HG03571 (cell line): Measurements from ENCODE around the gene RAB6B.

Experiments used
- ATAC-seq: cut with Tn5 transposase; IDR thresholded peaks from one replicate; pipeline ENCODE4 v1.9.1; 2021; ENCODE audit not compliant: unreplicated experiment

RAB6B gene

DNA sequence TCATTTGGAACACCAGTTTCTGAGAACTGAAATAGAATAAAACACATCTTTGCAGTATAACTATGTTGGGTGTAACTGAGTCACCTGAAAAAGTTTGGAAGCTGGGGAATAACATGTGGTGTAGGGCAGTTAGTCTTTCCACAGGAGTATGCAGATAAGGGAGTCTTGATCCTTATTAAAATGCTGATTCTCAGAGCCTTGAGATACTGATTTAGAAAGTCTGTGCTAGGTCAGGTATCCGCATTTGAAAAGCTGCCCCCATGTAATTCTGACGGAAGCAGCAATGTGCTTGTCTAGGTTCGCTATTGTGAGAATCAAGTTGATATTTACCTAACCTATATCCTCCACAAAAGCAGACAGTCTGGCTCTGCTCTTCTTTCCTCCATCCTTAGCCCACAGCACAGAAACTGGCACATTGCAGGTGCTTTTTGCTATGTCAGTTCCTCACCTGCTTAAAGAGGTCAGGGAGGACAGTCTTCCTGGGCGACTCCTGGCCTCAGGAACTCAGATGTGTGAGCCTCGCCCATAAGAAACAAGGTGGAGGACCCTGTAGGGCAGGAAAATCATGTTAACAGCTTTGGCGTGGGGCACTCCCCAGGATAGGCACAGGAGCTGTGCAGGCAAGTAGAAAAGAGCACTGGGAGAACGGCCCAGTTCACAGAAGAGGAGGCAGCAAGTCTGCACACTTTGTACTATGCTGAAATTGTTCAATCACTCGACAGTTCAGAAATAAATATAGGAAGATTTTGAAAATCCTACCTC is 117.7 kb downstream of the RAB6B start:
- ATAC-seq: no peak

GRCh38 chr3:133776794-133777438 is 118.8 kb downstream of the RAB6B start:
- ATAC-seq: no peak

GRCh38 chr3:133775835-133776234 is 119.8 kb downstream of the RAB6B start:
- no peak for ATAC-seq

DNA sequence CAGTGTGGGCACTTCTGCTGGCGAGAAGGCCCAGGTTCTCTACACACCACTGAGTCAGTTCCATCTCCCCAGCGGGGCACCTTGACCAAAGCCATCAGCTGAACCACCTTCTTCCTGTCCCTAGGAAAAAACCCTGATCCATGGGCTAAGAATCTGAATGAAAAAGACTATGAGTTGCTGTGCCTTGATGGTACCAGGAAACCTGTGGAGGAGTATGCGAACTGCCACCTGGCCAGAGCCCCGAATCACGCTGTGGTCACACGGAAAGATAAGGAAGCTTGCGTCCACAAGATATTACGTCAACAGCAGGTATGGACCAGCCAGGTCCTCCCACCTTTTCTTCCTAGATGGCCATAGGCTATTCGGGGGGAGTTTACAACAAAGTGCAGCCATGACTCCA is 120.4 kb downstream of the RAB6B start:
- ATAC-seq: no peak
